Measurements from ENCODE around the gene SHANK3. TPM values are rescaled to one million over a fixed set of nuclear protein-coding genes. Genes with fewer than 3 reads are reported as not detected.

Gene SHANK3
- total and polyA plus RNA-seq, 7 donors = 4.2 to 16.3 (median 9.3) TPM

GRCh38 chr22:50720301-50721256 is 48.0 kb downstream of the SHANK3 start:
- Histone ChIP-seq H3K27ac (no peak overlapping the region), H3K4me1 (no peaks in the 10 kb centered on the region), H3K36me3 (ENCODE audit: insufficient read depth in 1 of 2, low read depth in 1 of 2) (no peaks in the 10 kb centered on the region), H3K4me3 (peak overlapping the region; percentile 34), H3K27me3 (ENCODE audit: insufficient read depth in 3 of 3, low read length in 2 of 3) (peaks cover 0 to 24% (median 0%) of the 10 kb centered on the region in 3 donors), H3K9me3 (no peaks in the 10 kb centered on the region)
- ATAC-seq (peak in 2 of 4 donors; percentile 17 to 20), DNase-seq (no peak)
- WGBS, 3 donors = 21 to 35% (median 33%) methylated on average over 70 to 132 of the region's 132 CpGs
- no peak for TF ChIP-seq CTCF (IDR thresholded peaks at IDR 0.05)
- intact Hi-C loops (cut with DNase I) = no loop called here

- ATAC-seq = peak in 2 of 4 donors; percentile 40 to 56
- TF ChIP-seq CTCF (IDR thresholded peaks at IDR 0.05) = no peak
- Histone ChIP-seq H3K4me3 (peak overlapping the region; percentile 34), H3K27ac (no peak overlapping the region), H3K36me3 (ENCODE audit: insufficient read depth in 1 of 2, low read depth in 1 of 2) (peaks cover 0 to 3% of the 10 kb centered on the region in 2 donors), H3K9me3 (no peaks in the 10 kb centered on the region), H3K27me3 (ENCODE audit: insufficient read depth in 3 of 3, low read length in 2 of 3) (peaks cover 0 to 24% (median 0%) of the 10 kb centered on the region in 3 donors), H3K4me1 (no peaks in the 10 kb centered on the region)
- intact Hi-C loops (cut with DNase I) = no loop called here
- DNase-seq = no peak
- 28 to 43% (median 37%) methylated on average over 28 to 32 of the region's 32 CpGs for WGBS, 3 donors
Measured at GRCh38 chr22:50721257-50721844, 48.7 kb downstream of the SHANK3 start.

- DNase-seq = no peak
- intact Hi-C loops (cut with DNase I) = no loop called here
- H3K9me3 ChIP-seq = no peaks in the 10 kb centered on the region
- no peak overlapping the region for H3K4me3 ChIP-seq
- WGBS, 3 donors = 80 to 84% (median 81%) methylated on average over 32 to 33 of the region's 33 CpGs
- H3K4me1 ChIP-seq = no peaks in the 10 kb centered on the region
- H3K36me3 ChIP-seq (ENCODE audit: insufficient read depth in 1 of 2, low read depth in 1 of 2) = peaks cover 0 to 9% of the 10 kb centered on the region in 2 donors
- H3K27ac ChIP-seq = no peak overlapping the region
- ATAC-seq = no peak
- TF ChIP-seq CTCF (IDR thresholded peaks at IDR 0.05) = no peak
- H3K27me3 ChIP-seq (ENCODE audit: insufficient read depth in 3 of 3, low read length in 2 of 3) = peaks cover 0 to 24% (median 0%) of the 10 kb centered on the region in 3 donors
Measured at GRCh38 chr22:50722048-50722701, 49.6 kb downstream of the SHANK3 start.

Other genes with a start within 250 kb of the SHANK3 start
- gene SBF1, start 197.8 kb upstream of the SHANK3 start, total RNA-seq = 10 to 100 TPM; 75.3 to 98.0 (median 82.8) TPM
- 10 to 100 TPM; 42.1 to 58.6 (median 54.9) TPM for gene SBF1, start 197.8 kb upstream of the SHANK3 start, polyA plus RNA-seq
- under 1 TPM in 1 of 4 donors, not detected in 3; 0.21 TPM for gene ADM2, start 191.3 kb upstream of the SHANK3 start, total RNA-seq
- gene ADM2, start 191.3 kb upstream of the SHANK3 start, polyA plus RNA-seq = under 1 TPM in 2 of 3 donors, not detected in 1; 0.01 to 0.05 TPM
- not detected for gene MIOX, start 186.0 kb upstream of the SHANK3 start, total RNA-seq
- gene MIOX, start 186.0 kb upstream of the SHANK3 start, polyA plus RNA-seq = not detected
- 10 to 100 TPM; 16.7 to 18.6 (median 17.3) TPM for gene LMF2, start 165.1 kb upstream of the SHANK3 start, total RNA-seq
- gene LMF2, start 165.1 kb upstream of the SHANK3 start, polyA plus RNA-seq = 10 to 100 TPM; 14.9 to 24.1 (median 15.6) TPM
- gene NCAPH2, start 164.6 kb upstream of the SHANK3 start, total RNA-seq = 10 to 100 TPM; 19.2 to 24.2 (median 21.7) TPM
- gene NCAPH2, start 164.6 kb upstream of the SHANK3 start, polyA plus RNA-seq = 10 to 100 TPM; 21.8 to 26.3 (median 23.7) TPM
- under 1 TPM in 1 of 4 donors, not detected in 3; 0.97 TPM for gene SCO2, start 147.2 kb upstream of the SHANK3 start, total RNA-seq
- under 1 TPM in 2 of 3 donors, not detected in 1; 0.99 to 1.00 TPM for gene SCO2, start 147.2 kb upstream of the SHANK3 start, polyA plus RNA-seq
- 10 to 100 TPM in 3 of 4 donors, 1 to 10 TPM in 1; 7.1 to 18.8 (median 13.3) TPM for gene TYMP, start 142.8 kb upstream of the SHANK3 start, total RNA-seq
- gene TYMP, start 142.8 kb upstream of the SHANK3 start, polyA plus RNA-seq = 10 to 100 TPM in 1 of 3 donors, 1 to 10 TPM in 2; 5.0 to 26.0 (median 7.0) TPM
- under 1 TPM in 1 of 4 donors, not detected in 3; 0.11 TPM for gene KLHDC7B, start 126.9 kb upstream of the SHANK3 start, total RNA-seq
- under 1 TPM in 2 of 3 donors, not detected in 1; 0.01 TPM for gene KLHDC7B, start 126.9 kb upstream of the SHANK3 start, polyA plus RNA-seq
- not detected for gene SYCE3, start 109.9 kb upstream of the SHANK3 start, total RNA-seq
- gene SYCE3, start 109.9 kb upstream of the SHANK3 start, polyA plus RNA-seq = not detected
- 100 to 1,000 TPM in 3 of 4 donors, 10 to 100 TPM in 1; 75.8 to 144 (median 139) TPM for gene CPT1B, start 94.4 kb upstream of the SHANK3 start, total RNA-seq
- 10 to 100 TPM; 57.4 to 87.6 (median 70.8) TPM for gene CPT1B, start 94.4 kb upstream of the SHANK3 start, polyA plus RNA-seq
- gene CHKB, start 90.0 kb upstream of the SHANK3 start, total RNA-seq = 10 to 100 TPM; 11.5 to 25.2 (median 16.3) TPM
- 10 to 100 TPM; 13.1 to 14.3 (median 13.6) TPM for gene CHKB, start 90.0 kb upstream of the SHANK3 start, polyA plus RNA-seq
- gene MAPK8IP2, start 72.0 kb upstream of the SHANK3 start, total RNA-seq = under 1 TPM; 0.12 to 0.34 (median 0.17) TPM
- under 1 TPM; 0.13 to 0.22 (median 0.15) TPM for gene MAPK8IP2, start 72.0 kb upstream of the SHANK3 start, polyA plus RNA-seq
- 10 to 100 TPM in 2 of 4 donors, 1 to 10 TPM in 2; 8.8 to 13.6 (median 10.4) TPM for gene ARSA, start 44.7 kb upstream of the SHANK3 start, total RNA-seq
- 10 to 100 TPM in 1 of 3 donors, 1 to 10 TPM in 2; 8.3 to 11.7 (median 9.8) TPM for gene ARSA, start 44.7 kb upstream of the SHANK3 start, polyA plus RNA-seq
- gene ACR, start 65.4 kb downstream of the SHANK3 start, total RNA-seq = under 1 TPM in 3 of 4 donors, not detected in 1; 0.26 to 0.82 (median 0.64) TPM
- gene ACR, start 65.4 kb downstream of the SHANK3 start, polyA plus RNA-seq = under 1 TPM in 2 of 3 donors, not detected in 1; 0.10 to 0.19 TPM
- 10 to 100 TPM in 1 of 4 donors, 1 to 10 TPM in 3; 4.1 to 11.8 (median 6.0) TPM for gene RABL2B, start 110.8 kb downstream of the SHANK3 start, total RNA-seq
- 10 to 100 TPM in 2 of 3 donors, 1 to 10 TPM in 1; 7.1 to 12.7 (median 12.2) TPM for gene RABL2B, start 110.8 kb downstream of the SHANK3 start, polyA plus RNA-seq

All from psoas muscle (tissue), 8 donors.